Subcutaneous abdominal adipose tissue (tissue), 5 donors: ENCODE measurements around the gene PEBP1.

Experiments used
- H3K27ac ChIP-seq: one replicate; pipeline ENCODE4 v1.7.0; 2013; ENCODE audit warnings: low read depth, mild to moderate bottlenecking, inconsistent platforms, low read length, moderate library complexity
- H3K27me3 ChIP-seq, 5 donors: one replicate each; pipeline ENCODE4 v1.7.0; 2013; ENCODE audit warnings: low read length in 5 of 5, inconsistent platforms in 1 of 5; ENCODE audit not compliant: control insufficient read depth in 5 of 5, insufficient read depth in 4 of 5
- H3K36me3 ChIP-seq, 5 donors: one replicate each; pipeline ENCODE4 v1.7.0; 2013; ENCODE audit warnings: low read length in 5 of 5; ENCODE audit not compliant: control insufficient read depth in 5 of 5, insufficient read depth in 5 of 5
- H3K4me1 ChIP-seq, 5 donors: one replicate each; pipeline ENCODE4 v1.7.0; 2013; ENCODE audit warnings: low read length in 5 of 5, mild to moderate bottlenecking in 3 of 5, moderate library complexity in 1 of 5; ENCODE audit not compliant: control insufficient read depth in 5 of 5, insufficient read depth in 5 of 5
- H3K4me3 ChIP-seq, 5 donors: one replicate each; pipeline ENCODE4 v1.7.0; 2013; ENCODE audit warnings: low read length in 5 of 5, low read depth in 1 of 5
- H3K9ac ChIP-seq, 5 donors: one replicate each; pipeline ENCODE4 v1.7.0; 2013; ENCODE audit warnings: low read length in 5 of 5, mild to moderate bottlenecking in 4 of 5, moderate library complexity in 3 of 5
- H3K9me3 ChIP-seq, 5 donors: one replicate each; pipeline ENCODE4 v1.7.0; 2013; ENCODE audit warnings: low read length in 5 of 5; ENCODE audit not compliant: control insufficient read depth in 5 of 5
- donor health status: healthy.
- donor health status: healthy.
- donor health status: healthy.
- donor health status: healthy.
- donor health status: healthy.

The PEBP1 gene

DNA sequence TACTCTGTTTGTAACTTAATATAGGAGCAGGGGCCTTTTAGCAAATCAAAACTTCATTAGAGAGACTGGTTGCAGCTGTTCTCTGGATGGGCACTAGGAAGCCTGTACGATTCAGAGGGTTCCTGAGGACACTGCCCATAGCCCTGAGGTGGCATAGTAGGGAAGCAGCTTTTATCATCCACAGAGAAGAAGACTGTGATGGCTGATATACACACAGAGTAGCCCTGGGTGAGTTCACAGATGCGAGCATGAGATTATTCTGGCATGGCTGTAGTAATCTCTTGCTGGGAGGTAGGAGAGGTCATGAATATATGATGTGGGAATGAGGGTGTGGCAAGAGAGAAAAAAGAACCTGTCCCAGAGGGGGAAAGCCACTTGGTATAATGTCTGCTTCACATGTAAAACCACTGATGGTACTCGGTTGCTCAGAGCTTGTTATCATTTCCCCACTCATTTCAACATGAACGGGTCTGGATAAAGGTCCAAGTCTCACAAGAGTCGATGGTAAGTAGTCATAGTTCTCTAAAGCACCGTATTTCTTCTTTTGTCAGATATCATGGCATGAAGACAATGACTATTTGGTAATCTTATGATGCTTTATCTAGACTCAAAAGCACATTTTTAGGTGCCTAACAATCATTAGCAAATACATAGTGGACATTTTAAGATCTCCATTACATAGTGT is 52.0 kb downstream of the PEBP1 start:
- H3K4me3 ChIP-seq, result peak overlapping the region in 1 of 5 donors; percentile 8
- H3K9me3 ChIP-seq, result no peaks in the 10 kb centered on the region
- peaks cover 0 to 10% (median 0%) of the 10 kb centered on the region in 5 donors for H3K36me3 ChIP-seq
- no peaks in the 10 kb centered on the region for H3K27me3 ChIP-seq
- peak overlapping the region; percentile 61 for H3K27ac ChIP-seq
- H3K4me1 ChIP-seq, result peaks cover 0 to 45% (median 25%) of the 10 kb centered on the region in 5 donors
- H3K9ac ChIP-seq, result peak overlapping the region in 2 of 5 donors; percentile 52 to 65

GRCh38 chr12:118188690-118189371 is 52.9 kb downstream of the PEBP1 start:
- no peaks in the 10 kb centered on the region for H3K27me3 ChIP-seq
- peak overlapping the region in 4 of 5 donors; percentile 8 to 42 (median 33) for H3K4me3 ChIP-seq
- H3K4me1 ChIP-seq, result peaks cover 0 to 45% (median 23%) of the 10 kb centered on the region in 5 donors
- H3K36me3 ChIP-seq, result peaks cover 0 to 17% (median 0%) of the 10 kb centered on the region in 5 donors
- H3K27ac ChIP-seq, result peak overlapping the region; percentile 61
- H3K9me3 ChIP-seq, result no peaks in the 10 kb centered on the region
- H3K9ac ChIP-seq, result peak overlapping the region in 2 of 5 donors; percentile 52 to 65

DNA sequence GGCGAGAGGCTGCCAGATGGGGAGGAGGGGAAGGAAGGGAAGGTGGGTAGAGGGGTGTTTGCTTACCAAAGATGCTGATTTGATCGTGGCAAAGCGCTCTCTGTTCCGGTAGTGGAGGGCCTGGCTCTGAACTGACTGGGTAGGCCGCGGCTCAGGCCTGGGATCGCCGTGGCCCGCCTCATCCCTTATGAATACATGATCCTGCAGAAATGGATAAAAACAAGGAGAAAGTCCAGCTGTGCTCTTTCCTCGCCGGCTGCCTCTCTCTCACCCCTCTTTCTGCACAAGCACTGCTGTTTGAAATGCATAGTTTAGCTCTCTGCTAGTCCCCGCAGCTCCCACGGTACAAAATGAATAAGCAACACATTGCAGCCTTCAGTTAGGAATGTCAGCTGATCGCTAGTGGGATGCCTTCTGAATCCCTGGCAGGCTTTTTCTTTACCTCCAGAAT is 53.8 kb downstream of the PEBP1 start:
- H3K27ac ChIP-seq, result peak overlapping the region; percentile 61
- no peaks in the 10 kb centered on the region for H3K27me3 ChIP-seq
- H3K9ac ChIP-seq, result peak overlapping the region; percentile 18 to 74 (median 48)
- H3K4me1 ChIP-seq, result peaks cover 0 to 45% (median 22%) of the 10 kb centered on the region in 5 donors
- H3K36me3 ChIP-seq, result peaks cover 0 to 24% (median 0%) of the 10 kb centered on the region in 5 donors
- H3K9me3 ChIP-seq, result no peaks in the 10 kb centered on the region
- peak overlapping the region; percentile 36 to 72 (median 56) for H3K4me3 ChIP-seq

- peaks cover 0 to 25% (median 2%) of the 10 kb centered on the region in 5 donors for H3K36me3 ChIP-seq
- H3K4me1 ChIP-seq, result peaks cover 0 to 45% (median 22%) of the 10 kb centered on the region in 5 donors
- peak overlapping the region in 4 of 5 donors; percentile 18 to 74 (median 53) for H3K9ac ChIP-seq
- peak overlapping the region; percentile 61 for H3K27ac ChIP-seq
- H3K27me3 ChIP-seq, result no peaks in the 10 kb centered on the region
- no peaks in the 10 kb centered on the region for H3K9me3 ChIP-seq
- H3K4me3 ChIP-seq, result peak overlapping the region; percentile 36 to 72 (median 56)
Measured at GRCh38 chr12:118190266-118190665, 54.3 kb downstream of the PEBP1 start.

DNA sequence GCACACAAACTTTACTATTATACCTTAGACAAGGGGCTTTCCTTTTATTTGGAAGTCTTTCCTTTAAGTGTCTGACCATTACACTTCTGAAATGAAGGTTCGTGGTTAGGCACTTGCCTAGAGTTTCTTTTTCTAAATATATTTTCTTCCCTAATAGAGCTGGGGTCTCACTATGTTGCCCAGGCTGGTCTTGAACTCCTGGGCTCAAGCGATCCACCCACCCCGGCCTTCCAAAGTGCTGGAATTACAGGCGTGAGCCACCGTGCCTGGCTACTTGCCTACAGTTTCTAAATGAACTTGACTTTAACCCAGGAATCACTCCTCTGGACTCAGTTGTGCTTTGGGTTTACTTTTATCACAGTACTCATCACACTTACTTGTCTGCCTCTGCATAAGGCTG is 57.6 kb downstream of the PEBP1 start:
- Histone ChIP-seq H3K27me3 (no peaks in the 10 kb centered on the region), H3K4me1 (peaks cover 0 to 23% (median 17%) of the 10 kb centered on the region in 5 donors), H3K9ac (peak overlapping the region in 1 of 5 donors; percentile 30), H3K4me3 (no peak overlapping the region), H3K9me3 (no peaks in the 10 kb centered on the region), H3K36me3 (peaks cover 7 to 41% (median 8%) of the 10 kb centered on the region in 5 donors), H3K27ac (no peak overlapping the region)

- H3K36me3 ChIP-seq, result peaks cover 11 to 46% (median 13%) of the 10 kb centered on the region in 5 donors
Measured at GRCh38 chr12:118193958-118194357, 58.0 kb downstream of the PEBP1 start.

More at GRCh38 chr12:118193958-118194357, 58.0 kb downstream of the PEBP1 start:
- Histone ChIP-seq H3K27ac (no peak overlapping the region), H3K9ac (no peak overlapping the region), H3K9me3 (no peaks in the 10 kb centered on the region), H3K27me3 (no peaks in the 10 kb centered on the region), H3K4me3 (no peak overlapping the region), H3K4me1 (peaks cover 0 to 19% (median 12%) of the 10 kb centered on the region in 5 donors)
